Prostate gland (tissue), 2 donors: ENCODE results near the gene ZBTB5.

ENCODE experiments used
- POLR2A ChIP-seq: fragments of 450-650 bp; IDR thresholded peaks from one replicate; pipeline ENCODE4 v1.6.1; 2016; ENCODE audit warnings: antibody characterized with exemption, mild to moderate bottlenecking
- TF ChIP-seq, protein P1 (sequence below), 4 experiments: fragments of 200-600 bp in 2 of 4; fragments of 450-650 bp in 2 of 4; sonication (generic) in 2 of 4; IDR thresholded peaks; 1 replicate in 3 of 4; 2 replicates in 1 of 4; pipeline ENCODE4 v1.5.1; 2016 to 2019; ENCODE audit warnings: antibody characterized with exemption in 4 of 4, mild to moderate bottlenecking in 2 of 4, moderate library complexity in 2 of 4

- TF ChIP-seq, protein P1, sequence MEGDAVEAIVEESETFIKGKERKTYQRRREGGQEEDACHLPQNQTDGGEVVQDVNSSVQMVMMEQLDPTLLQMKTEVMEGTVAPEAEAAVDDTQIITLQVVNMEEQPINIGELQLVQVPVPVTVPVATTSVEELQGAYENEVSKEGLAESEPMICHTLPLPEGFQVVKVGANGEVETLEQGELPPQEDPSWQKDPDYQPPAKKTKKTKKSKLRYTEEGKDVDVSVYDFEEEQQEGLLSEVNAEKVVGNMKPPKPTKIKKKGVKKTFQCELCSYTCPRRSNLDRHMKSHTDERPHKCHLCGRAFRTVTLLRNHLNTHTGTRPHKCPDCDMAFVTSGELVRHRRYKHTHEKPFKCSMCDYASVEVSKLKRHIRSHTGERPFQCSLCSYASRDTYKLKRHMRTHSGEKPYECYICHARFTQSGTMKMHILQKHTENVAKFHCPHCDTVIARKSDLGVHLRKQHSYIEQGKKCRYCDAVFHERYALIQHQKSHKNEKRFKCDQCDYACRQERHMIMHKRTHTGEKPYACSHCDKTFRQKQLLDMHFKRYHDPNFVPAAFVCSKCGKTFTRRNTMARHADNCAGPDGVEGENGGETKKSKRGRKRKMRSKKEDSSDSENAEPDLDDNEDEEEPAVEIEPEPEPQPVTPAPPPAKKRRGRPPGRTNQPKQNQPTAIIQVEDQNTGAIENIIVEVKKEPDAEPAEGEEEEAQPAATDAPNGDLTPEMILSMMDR (IDR thresholded peaks at IDR 0.05): no peak
- no peak for TF ChIP-seq POLR2A
These were observed 44.7 kb downstream of the ZBTB5 start for GRCh38 chr9:37420271-37421215.
